HepG2 (cell line): Measurements from ENCODE around the gene ESF1. TPM values are rescaled to one million over a fixed set of nuclear protein-coding genes. Genes with fewer than 3 reads are reported as not detected.

Experiments used
- ATAC-seq: fragments of 200-7000 bp; cut with Tn5 transposase; 3 replicates; pipeline ENCODE4 v1.9.1; 2020; ENCODE audit warnings: mild to moderate bottlenecking, moderate library complexity
- BruUV-seq: library from RNA; stranded (reverse); fragments of 400-500 nt; replicated peaks from 2 replicates; lab custom pipeline; 2021; lab: Mats Ljungman, UMichigan
- CTCF ChIA-PET: fragments of 300-600 bp; formaldehyde crosslinking; extraction: SDS; loops from one replicate; lab custom pipeline; 2021; ENCODE audit warnings: low total read pairs, inconsistent platforms, low intra/inter-chr PET ratio; lab: Yijun Ruan, JAX
- POLR2A ChIA-PET: fragments of 350-600 bp; sonication (Branson Sonifier 250); formaldehyde crosslinking; loops from one replicate; lab custom pipeline; 2020; ENCODE audit warnings: antibody characterized with exemption, inconsistent platforms; lab: Yijun Ruan, JAX
- DNase-seq: peaks from one replicate; pipeline ENCODE4 v3.0.0-alpha.2; 2015; ENCODE audit warnings: low spot score
- FAIRE-seq: peaks from 3 replicates; lab custom pipeline; 2011; peaks lifted over from hg19 to GRCh38; lab: Jason Lieb, UNC
- H2AFZ ChIP-seq: one replicate; pipeline ENCODE4 v1.6.1; 2011; ENCODE audit warnings: low read length, inconsistent platforms
- H3K27ac ChIP-seq: fragments of 300-600 bp; 3 replicates; pipeline ENCODE4 v1.8.0; 2011; ENCODE audit warnings: mixed run types, mild to moderate bottlenecking, mixed read lengths, low read length, inconsistent platforms; ENCODE audit not compliant: insufficient read depth; ENCODE audit errors: extremely low read length
- H3K27me3 ChIP-seq, 2 experiments: fragments of 200-600 bp in 1 of 2; 2 replicates in 1 of 2; 3 replicates in 1 of 2; pipeline versions ENCODE4 v1.6.0 to v1.8.0; 2011; ENCODE audit warnings: low read length in 2 of 2, mild to moderate bottlenecking in 2 of 2, moderate library complexity in 2 of 2, inconsistent platforms in 1 of 2; ENCODE audit not compliant: insufficient read depth in 2 of 2, control insufficient read depth in 1 of 2
- H3K36me3 ChIP-seq, 2 experiments: fragments of 200-600 bp in 1 of 2; replicated peaks in 1 of 2; 2 replicates in 1 of 2; 3 replicates in 1 of 2; pipeline versions ENCODE4 v1.5.1 to v1.8.0; 2011; ENCODE audit warnings: low read length in 2 of 2, inconsistent platforms in 1 of 2; ENCODE audit not compliant: insufficient read depth in 2 of 2, control insufficient read depth in 1 of 2
- H3K4me1 ChIP-seq: 2 replicates; pipeline ENCODE4 v1.5.1; 2012; ENCODE audit warnings: low read length, inconsistent platforms; ENCODE audit not compliant: insufficient read depth
- H3K4me2 ChIP-seq: 2 replicates; pipeline ENCODE4 v1.6.0; 2011; ENCODE audit warnings: low read depth, low read length, inconsistent platforms
- H3K4me3 ChIP-seq, 3 experiments: fragments of 200-600 bp in 1 of 3; sonication (generic), shearing (Covaris generic) in 1 of 3; replicated peaks in 1 of 3; 2 replicates each; pipeline ENCODE4 v1.5.1; 2011 to 2016; ENCODE audit warnings: low read length in 3 of 3, inconsistent platforms in 2 of 3, low read depth in 2 of 3, mild to moderate bottlenecking in 2 of 3, control low read depth in 1 of 3, mixed read lengths in 1 of 3; ENCODE audit not compliant: insufficient read depth in 1 of 3
- H3K79me2 ChIP-seq: one replicate; pipeline ENCODE4 v1.6.1; 2011; ENCODE audit warnings: low read length, inconsistent platforms; ENCODE audit not compliant: insufficient read depth
- H3K9ac ChIP-seq: 2 replicates; pipeline ENCODE4 v1.6.0; 2011; ENCODE audit warnings: mild to moderate bottlenecking, low read depth, low read length, inconsistent platforms; ENCODE audit not compliant: insufficient read depth
- H3K9me3 ChIP-seq: 2 replicates; pipeline ENCODE4 v1.5.1; 2012; ENCODE audit warnings: mild to moderate bottlenecking, low read length
- H4K20me1 ChIP-seq: 2 replicates; pipeline ENCODE4 v1.6.0; 2011; ENCODE audit warnings: inconsistent platforms, mild to moderate bottlenecking, low read length, moderate library complexity; ENCODE audit not compliant: insufficient read depth
- FOXO1 ChIP-seq: sonication (generic); formaldehyde crosslinking; IDR thresholded peaks from 2 replicates; pipeline ENCODE4 v1.4.0; 2020; ENCODE audit warnings: missing genetic modification reagents
- ZNF317 ChIP-seq: sonication (generic); formaldehyde crosslinking; IDR thresholded peaks from 2 replicates; pipeline ENCODE4 v1.5.0; 2020; ENCODE audit warnings: mild to moderate bottlenecking, missing genetic modification reagents
- ZNF441 ChIP-seq: sonication (generic); formaldehyde crosslinking; IDR thresholded peaks from 2 replicates; pipeline ENCODE4 v1.7.0; 2021; ENCODE audit warnings: missing genetic modification reagents, borderline replicate concordance
- ZNF510 ChIP-seq: sonication (generic); formaldehyde crosslinking; IDR thresholded peaks from 2 replicates; pipeline ENCODE4 v1.4.0; 2020; ENCODE audit warnings: low read depth, mild to moderate bottlenecking, missing genetic modification reagents
- ZNF878 ChIP-seq: sonication (generic); formaldehyde crosslinking; IDR thresholded peaks from 2 replicates; pipeline ENCODE4 v1.8.1; 2023; ENCODE audit warnings: mild to moderate bottlenecking, missing genetic modification reagents, moderate library complexity
- ZSCAN12 ChIP-seq: sonication (generic); formaldehyde crosslinking; IDR thresholded peaks from 2 replicates; pipeline ENCODE4 v1.9.0; 2021; ENCODE audit warnings: mild to moderate bottlenecking, missing genetic modification reagents
- WGBS: methylation state at CpG from one replicate; pipeline ENCODE4 v1.1.6; 2017; ENCODE audit warnings: low lambda C conversion rate; 5-methylcytosine and 5-hydroxymethylcytosine counted together
- in situ Hi-C: cut with HindIII; loops from 2 replicates; pipeline ENCODE4 v1.10.0; 2017; ENCODE audit warnings: low pct_unique_long_range_greater_than_20kb; ENCODE audit not compliant: extremely low pct_ligation_motif_present
- intact Hi-C: fragments of 100-400 bp; cut with micrococcal nuclease; formaldehyde crosslinking; loops from one replicate; pipeline ENCODE4 v1.10.0; 2022; ENCODE audit not compliant: unreplicated experiment
- polyA plus RNA-seq, 8 experiments: library from polyadenylated mRNA; depleted of rRNA in 3 of 8; stranded (reverse) in 7 of 8; unstranded in 1 of 8; fragments of >200 nt; fragmentation: Illumina TruSeq in 4 of 8; extraction: Trizol in 4 of 8; gene quantifications; 2 replicates each; pipeline versions ENCODE4 v1.2.1 to v1.2.3, GENCODE V29; 2011 to 2016; ENCODE audit warnings: low read depth in 4 of 8, missing spikeins in 1 of 8, mixed read lengths in 1 of 8; ENCODE audit not compliant: insufficient read depth in 1 of 8
- total RNA-seq, 5 experiments: library from RNA; depleted of rRNA; stranded (reverse); fragments of >200 nt; fragmentation: Illumina TruSeq; extraction: Trizol; gene quantifications; 2 replicates each; pipeline ENCODE4 v1.2.3, GENCODE V29; 2016; ENCODE audit warnings: low read depth in 1 of 5
- TF ChIP-seq, protein P1 (sequence below): sonication (generic); formaldehyde crosslinking; IDR thresholded peaks from 2 replicates; pipeline ENCODE4 v1.5.0; 2020; ENCODE audit warnings: mild to moderate bottlenecking, missing genetic modification reagents, moderate library complexity
- TF ChIP-seq, protein P2 (sequence below): sonication (generic); formaldehyde crosslinking; IDR thresholded peaks from 2 replicates; pipeline ENCODE4 v1.4.0; 2020; ENCODE audit warnings: missing genetic modification reagents, borderline replicate concordance

The ESF1 gene
- total and polyA plus RNA-seq, 2 of the 13 experiments (the other 11 are each of a cell fraction or from before 2014, with no cell fraction given), result 7.3 to 66.9 TPM

DNA sequence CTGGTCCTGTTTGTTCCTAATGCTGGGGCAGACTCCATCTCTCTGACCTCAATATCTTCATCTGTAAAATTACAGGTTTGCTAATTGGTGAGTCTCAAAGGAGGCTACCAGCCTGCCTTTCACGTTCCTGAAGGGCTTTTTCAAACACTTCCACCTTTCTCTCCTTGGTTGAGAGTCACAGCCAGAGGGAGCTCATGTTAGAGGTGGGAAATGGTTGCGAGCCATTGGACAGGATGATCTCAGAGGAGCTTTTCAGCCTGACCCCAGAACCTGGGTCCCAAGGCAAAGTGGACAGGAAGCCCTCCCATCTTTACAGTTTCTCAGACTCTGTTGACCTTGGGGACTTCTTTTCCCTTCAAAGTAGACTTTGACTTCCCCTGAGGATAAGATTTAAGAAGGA lies 37.7 kb upstream of the ESF1 start:
- Histone ChIP-seq H3K27me3 (peaks cover 0 to 3% of the 10 kb centered on the region in 2 experiments; a peak in 1 of 5 replicates), H2AFZ (no peak overlapping the region), H3K9me3 (no peaks in the 10 kb centered on the region), H3K4me1 (no peaks in the 10 kb centered on the region), H3K4me2 (no peak overlapping the region), H3K79me2 (no peaks in the 10 kb centered on the region), H4K20me1 (no peaks in the 10 kb centered on the region), H3K27ac (no peak overlapping the region), H3K36me3 (peaks cover 6 to 15% of the 10 kb centered on the region in 2 experiments), H3K4me3 (no peak overlapping the region), H3K9ac (no peak overlapping the region)
- no peak for DNase-seq
- ATAC-seq, result peak; percentile 33
- no peak for FAIRE-seq
- POLR2A ChIA-PET, result interaction anchor here (0.7 kb wide), 1 partner anchor 34 kb away, joined by 3 read pairs; no protein-coding TSS in a partner anchor
- TF ChIP-seq ZNF441 (0 out of 2 replicates have a peak, but pooled peaks have one; percentile 21), ZNF317 (no peak), ZNF510 (no peak), ZSCAN12 (CRISPR knock-in tag) (no peak), ZNF878 (CRISPR knock-in tag) (no peak), FOXO1 (CRISPR knock-in tag) (no peak)
- TF ChIP-seq, protein P1, sequence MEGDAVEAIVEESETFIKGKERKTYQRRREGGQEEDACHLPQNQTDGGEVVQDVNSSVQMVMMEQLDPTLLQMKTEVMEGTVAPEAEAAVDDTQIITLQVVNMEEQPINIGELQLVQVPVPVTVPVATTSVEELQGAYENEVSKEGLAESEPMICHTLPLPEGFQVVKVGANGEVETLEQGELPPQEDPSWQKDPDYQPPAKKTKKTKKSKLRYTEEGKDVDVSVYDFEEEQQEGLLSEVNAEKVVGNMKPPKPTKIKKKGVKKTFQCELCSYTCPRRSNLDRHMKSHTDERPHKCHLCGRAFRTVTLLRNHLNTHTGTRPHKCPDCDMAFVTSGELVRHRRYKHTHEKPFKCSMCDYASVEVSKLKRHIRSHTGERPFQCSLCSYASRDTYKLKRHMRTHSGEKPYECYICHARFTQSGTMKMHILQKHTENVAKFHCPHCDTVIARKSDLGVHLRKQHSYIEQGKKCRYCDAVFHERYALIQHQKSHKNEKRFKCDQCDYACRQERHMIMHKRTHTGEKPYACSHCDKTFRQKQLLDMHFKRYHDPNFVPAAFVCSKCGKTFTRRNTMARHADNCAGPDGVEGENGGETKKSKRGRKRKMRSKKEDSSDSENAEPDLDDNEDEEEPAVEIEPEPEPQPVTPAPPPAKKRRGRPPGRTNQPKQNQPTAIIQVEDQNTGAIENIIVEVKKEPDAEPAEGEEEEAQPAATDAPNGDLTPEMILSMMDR, result 0 out of 2 replicates have a peak, but pooled peaks have one; percentile 27
- TF ChIP-seq, protein P2, sequence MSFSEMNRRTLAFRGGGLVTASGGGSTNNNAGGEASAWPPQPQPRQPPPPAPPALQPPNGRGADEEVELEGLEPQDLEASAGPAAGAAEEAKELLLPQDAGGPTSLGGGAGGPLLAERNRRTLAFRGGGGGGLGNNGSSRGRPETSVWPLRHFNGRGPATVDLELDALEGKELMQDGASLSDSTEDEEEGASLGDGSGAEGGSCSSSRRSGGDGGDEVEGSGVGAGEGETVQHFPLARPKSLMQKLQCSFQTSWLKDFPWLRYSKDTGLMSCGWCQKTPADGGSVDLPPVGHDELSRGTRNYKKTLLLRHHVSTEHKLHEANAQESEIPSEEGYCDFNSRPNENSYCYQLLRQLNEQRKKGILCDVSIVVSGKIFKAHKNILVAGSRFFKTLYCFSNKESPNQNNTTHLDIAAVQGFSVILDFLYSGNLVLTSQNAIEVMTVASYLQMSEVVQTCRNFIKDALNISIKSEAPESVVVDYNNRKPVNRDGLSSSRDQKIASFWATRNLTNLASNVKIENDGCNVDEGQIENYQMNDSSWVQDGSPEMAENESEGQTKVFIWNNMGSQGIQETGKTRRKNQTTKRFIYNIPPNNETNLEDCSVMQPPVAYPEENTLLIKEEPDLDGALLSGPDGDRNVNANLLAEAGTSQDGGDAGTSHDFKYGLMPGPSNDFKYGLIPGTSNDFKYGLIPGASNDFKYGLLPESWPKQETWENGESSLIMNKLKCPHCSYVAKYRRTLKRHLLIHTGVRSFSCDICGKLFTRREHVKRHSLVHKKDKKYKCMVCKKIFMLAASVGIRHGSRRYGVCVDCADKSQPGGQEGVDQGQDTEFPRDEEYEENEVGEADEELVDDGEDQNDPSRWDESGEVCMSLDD, result no peak
- WGBS, result 72% methylated on average over 2 of the region's 2 CpGs
- CTCF ChIA-PET, result no interaction called here
- BruUV-seq, result no TSS peak
- in situ Hi-C loops (loop anchor here (5.0 kb wide), 1 partner anchor 235 kb away; no protein-coding TSS in a partner anchor), intact Hi-C loops (loop anchor here (5.0 kb wide), 1 partner anchor 120 kb away; no protein-coding TSS in a partner anchor)
